Activated CD4-positive, CD25-positive, alpha-beta regulatory T cell treated with anti-CD3 and anti-CD28 coated beads, Interleukin-2, amount 50 U/mL, for 72 hours (primary cell): ENCODE results near the gene ZNF513.

Experiments used
- DNase-seq: peaks from one replicate; pipeline ENCODE4 v3.0.0; 2021

Gene ZNF513

GRCh38 chr2:27379836-27380625 is 503 bp downstream of the ZNF513 start:
- peak; percentile 73 for DNase-seq

GRCh38 chr2:27379383-27379835 is 1.1 kb downstream of the ZNF513 start:
- DNase-seq: no peak

DNA sequence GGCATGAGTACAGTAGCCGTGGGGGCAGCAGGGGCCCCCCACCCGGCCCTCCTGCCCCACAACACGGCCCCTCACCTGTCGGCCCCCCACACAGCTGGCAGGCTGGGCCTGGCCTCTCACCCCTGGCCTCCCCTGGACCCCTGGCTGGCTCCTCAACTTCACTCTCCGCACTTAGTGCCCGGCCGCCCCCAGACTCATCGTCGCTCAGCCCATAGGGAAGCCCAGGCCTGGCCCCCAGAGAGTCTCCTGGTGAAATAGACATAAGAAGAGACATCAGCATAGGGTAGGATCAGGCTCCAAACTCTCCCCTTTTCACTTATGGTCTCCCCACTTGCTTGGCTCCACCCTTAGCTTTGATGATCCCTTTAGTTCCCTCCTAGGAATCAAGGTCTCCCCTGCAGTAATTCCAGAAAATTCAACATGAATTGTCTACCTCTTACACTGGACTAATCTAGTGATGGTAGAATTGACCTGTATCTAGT is 1.7 kb downstream of the ZNF513 start:
- DNase-seq: no peak

DNA sequence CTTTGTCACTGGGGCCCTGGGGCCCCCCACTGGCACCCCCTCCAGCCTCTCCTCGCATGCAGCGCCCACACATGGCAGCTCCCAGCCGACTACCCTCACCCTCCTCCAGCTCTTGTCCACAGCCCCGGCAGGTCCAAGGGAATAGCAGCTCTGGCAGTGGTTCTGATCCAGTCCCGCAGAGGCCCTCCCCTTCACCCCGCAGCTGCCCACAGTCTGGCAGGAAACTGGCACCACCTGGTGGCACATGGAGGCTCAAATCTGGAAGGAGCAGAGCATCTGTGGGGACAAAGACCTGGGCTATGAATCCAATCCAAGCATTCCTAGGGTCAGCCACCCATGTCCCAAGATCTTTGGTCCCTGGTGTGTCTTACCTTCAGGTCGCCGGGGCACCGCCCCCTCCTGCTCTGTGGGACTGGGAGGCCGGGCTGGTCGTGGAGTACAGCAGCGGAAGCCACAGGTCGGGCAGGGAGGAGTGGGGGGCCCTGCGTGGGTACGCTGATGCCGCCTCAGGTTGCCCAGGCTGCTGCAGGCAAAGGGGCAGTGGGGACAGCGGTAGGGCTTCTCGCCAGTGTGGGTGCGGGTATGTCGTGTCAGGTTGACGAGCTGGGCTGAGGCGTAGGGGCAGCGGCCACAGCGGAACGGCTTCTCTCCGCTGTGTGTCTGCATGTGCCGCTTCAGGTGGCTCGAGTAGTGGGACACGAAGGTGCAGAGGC is 2.3 kb downstream of the ZNF513 start:
- no peak for DNase-seq

GRCh38 chr2:27377618-27378095 is 2.9 kb downstream of the ZNF513 start:
- DNase-seq: no peak

DNA sequence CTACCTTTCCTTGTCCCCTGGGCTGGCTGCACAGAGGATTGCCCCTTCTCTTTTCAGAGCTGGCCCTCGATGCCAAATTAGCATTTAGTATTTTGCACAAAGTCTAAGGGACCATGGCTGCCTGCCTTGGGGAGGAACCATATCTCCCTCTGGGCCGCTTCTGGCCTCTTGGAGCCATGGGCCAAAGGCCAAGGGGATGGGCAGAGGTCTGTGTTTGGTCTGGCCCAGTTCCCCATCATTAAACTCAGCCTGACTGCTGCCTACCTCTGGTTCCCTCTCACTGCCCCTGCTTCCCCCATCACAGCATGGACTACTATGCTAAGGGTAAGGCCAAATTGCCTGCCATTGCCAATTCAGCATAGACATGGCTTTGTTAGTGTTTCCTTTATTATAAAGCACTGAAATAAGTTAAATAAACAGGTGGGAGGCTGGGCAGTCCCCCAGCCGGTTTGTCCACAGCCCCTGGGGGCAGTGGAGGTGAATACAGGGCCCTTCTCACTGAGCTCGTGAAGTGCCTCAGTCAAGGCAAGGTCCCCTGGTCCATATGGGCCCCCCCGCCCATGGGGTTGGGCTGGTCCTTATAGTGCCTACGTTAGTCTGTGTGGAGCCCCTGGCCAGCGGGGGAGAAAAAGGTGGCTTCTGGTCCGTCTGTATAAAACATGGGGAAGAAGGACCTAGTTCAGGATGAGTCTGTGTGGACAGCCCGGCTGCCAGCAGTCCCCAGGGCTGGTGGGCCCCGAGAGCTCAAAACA is 3.5 kb downstream of the ZNF513 start:
- DNase-seq: no peak

- no peak for DNase-seq
Measured at GRCh38 chr2:27376151-27376865, 4.2 kb downstream of the ZNF513 start.

- DNase-seq: no peak
Measured at GRCh38 chr2:27375513-27376099, 4.9 kb downstream of the ZNF513 start.

DNA sequence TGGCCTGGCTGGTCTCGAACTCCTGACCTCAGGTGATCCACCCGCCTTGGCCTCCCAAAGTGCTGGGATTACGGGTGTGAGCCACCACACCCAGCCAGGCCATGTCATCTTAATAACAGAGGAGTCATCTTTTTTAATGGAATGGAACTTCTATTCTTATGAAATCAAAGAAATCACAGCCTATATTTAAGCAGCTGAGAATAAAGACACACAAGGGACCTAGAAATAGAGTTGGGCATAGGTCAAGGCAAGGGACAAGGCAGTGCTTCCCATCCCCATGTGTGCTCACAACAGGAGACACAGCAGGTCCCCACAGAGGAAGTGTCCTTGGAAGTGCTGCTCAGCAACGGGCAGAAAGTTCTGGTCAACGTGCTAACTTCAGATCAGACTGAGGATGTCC is 7.0 kb downstream of the ZNF513 start:
- DNase-seq: no peak

DNA sequence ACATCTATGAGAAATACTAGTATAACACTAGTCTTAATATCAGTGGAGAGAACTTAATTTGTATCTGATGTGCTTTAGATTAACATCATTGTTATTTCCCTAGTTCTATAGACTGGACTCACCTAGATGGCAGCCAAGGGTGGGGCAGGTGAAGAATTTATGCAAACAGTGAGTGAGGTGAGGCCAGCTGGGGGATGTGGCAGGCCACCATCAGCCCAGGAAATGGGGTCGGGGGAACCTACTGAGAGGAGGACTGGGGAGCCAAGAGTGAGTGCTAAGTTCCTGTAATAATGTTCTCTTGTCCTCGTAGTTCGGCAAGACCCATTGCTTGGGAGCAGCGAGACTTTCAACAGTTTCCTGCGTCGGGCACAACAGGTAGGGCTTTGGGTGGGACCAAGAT is 7.6 kb downstream of the ZNF513 start:
- DNase-seq: no peak

- peak; percentile 49 for DNase-seq
Measured at GRCh38 chr2:27370816-27371620, 9.5 kb downstream of the ZNF513 start.

DNA sequence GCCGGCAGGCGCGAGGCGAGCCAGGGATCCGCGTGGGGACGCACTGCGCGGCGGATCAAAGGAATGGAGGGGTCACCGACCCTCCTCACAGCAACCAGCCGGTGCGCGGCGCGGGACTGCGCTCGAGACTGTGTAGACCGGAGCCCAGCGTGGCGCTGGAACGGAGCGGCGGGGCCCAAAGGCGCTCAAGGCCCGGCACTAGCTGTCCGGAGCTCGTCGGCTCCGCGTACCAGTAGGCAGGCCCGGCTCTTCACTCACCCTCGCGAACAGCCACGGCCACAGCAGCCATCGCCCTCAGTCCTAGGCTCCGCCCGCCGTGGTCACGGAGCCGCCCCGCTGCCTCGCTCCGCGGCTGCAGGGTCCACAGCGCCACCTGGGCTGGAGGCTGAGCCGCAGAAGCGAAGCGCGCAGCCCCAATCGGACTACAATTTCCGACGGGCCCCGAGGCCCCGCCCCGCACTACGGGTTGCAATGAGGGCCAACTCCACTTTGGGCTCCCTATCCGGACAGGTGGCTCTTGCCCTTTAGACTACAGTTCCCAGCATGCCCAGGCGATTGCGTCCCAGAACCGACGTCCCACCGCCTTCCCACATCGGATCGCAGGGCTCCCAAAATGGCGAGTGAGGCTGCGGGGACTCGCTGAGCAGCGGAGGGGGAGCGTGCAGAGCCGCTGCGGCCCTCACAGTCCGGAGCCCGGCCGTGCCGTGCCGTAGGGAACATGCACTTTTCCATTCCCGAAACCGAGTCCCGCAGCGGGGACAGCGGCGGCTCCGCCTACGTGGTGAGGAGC is 10.3 kb downstream of the ZNF513 start, which contains the start of the genes EIF2B4 and SNX17:
Gene EIF2B4 (minus strand): TSS at position 313 of the 790 bp plus-strand sequence. CDS start 24 bp downstream, at position 289.
Gene SNX17 (plus strand): TSS at position 591 of the 790 bp plus-strand sequence. CDS start 128 bp downstream, at position 719.
- peak; percentile 99 for DNase-seq

DNA sequence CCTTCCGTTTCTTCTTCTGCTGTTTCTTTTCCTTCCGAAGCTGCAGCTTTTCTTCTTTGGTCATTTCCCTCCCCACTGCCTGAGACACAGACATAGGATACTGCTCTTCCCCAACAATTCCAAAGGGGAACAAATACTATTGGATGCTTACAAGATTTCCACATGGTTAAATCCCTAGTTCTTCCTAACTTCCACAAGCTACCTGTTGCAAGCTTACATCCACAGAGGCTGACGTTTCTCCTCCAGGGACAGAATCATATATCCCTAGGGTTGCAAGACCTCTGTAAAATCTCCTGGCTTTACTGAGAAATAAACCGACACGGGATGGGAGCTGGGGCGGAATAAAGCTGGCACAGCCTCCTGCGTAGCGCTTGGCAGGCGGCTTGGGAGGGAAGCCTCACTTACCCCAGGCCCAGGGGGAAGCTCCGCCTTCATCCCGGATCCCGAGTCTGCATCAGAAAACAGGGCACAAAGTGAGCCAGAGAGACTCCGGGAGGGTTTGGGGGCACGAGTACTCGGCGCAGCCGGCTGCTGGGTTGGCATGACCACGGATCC is 11.0 kb downstream of the ZNF513 start:
- no peak for DNase-seq

GRCh38 chr2:27363933-27364332 is 16.6 kb downstream of the ZNF513 start:
- DNase-seq: no peak

GRCh38 chr2:27362678-27363420 is 17.7 kb downstream of the ZNF513 start:
- no peak for DNase-seq

DNA sequence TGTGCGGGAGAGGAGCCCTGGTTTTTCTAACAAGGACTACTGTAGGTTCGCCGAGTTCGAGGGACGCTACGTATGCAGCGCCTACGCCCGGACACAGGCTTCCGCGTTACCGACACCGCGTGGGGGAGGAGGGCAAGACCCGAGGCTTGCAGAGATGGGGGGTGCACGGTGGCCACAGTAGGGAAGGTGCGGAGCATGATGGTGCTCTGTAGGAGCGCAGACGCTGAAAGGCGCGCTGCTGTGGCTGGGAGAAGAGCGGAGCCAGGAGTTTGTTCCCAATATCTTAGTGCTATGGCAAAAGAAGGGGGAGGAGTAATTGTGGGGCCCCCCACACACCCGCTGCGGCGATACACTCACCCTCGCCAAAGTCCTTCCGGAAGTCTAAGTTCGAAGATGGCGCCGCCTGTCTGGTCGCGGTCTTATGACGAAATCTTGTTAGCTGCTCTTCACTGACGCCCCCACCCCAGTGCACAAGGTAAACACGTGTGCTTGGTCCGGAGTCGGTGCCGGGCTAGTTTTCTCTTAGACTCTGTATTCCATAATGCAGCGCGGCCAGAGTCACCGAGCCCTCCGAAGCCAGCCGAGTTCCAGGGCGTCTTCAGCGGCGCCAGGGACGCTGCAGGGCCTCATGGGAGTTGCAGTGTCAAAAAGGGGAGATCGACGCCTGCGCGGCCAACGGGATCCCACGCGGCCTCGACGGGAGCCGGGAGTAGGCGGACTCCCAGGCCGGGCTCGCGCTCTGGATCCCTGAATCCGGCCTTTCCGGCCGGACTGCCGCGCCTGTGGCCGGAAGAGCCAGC is 24.0 kb downstream of the ZNF513 start, which contains the start of gene GTF3C2:
Gene GTF3C2 (minus strand): TSS at position 383 of the 800 bp plus-strand sequence. CDS start 13,210 bp downstream, outside the sequence.
- DNase-seq: peak; percentile 86

GRCh38 chr2:27356056-27356381 is 24.5 kb downstream of the ZNF513 start:
- DNase-seq: no peak

DNA sequence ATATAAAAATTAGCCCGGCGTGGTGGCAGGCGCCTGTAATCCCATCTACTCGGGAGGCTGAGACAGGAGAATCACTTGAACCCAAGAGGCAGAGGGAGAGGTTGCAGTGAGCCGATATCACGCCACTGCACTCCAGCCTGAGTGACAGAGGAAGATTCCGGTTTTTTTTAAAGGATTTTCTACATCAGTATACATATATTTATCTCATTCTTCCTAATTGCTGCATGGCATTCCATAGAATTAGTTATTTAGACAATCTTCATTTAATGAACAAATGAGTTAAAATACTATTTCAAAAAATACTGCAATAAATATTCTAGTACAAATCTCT is 26.0 kb downstream of the ZNF513 start:
- no peak for DNase-seq
